ENCODE data around the gene CNIH1. TPM values are rescaled to one million over a fixed set of nuclear protein-coding genes. Genes with fewer than 3 reads are reported as not detected.
"Not testable (repeated sequence)": the region's sequence is repeated elsewhere in the genome, so short reads cannot be mapped to it uniquely, and the experiment has no call there.

The CNIH1 gene
- total RNA-seq, 2 experiments from 2014 or later: 39.8 to 61.9 TPM

DNA sequence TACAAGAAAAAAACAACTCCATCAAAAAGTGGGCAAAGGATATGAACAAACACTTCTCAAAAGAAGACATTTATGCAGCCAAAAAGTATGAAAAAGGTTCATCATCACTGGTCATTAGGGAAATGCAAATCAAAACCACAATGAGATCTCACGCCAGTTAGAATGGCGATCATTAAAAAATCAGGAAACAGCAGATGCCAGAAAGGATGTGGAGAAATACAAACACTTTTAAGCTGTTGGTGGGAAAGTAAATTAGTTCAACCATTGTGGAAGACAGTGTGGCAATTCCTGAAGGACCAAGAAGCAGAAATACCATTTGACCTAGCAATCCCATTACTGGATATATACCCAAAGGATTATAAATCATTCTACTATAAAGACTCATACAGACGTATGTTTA lies 60.6 kb downstream of the CNIH1 start:
- CTCF ChIA-PET; H3K9me3 Mint-ChIP-seq (ENCODE audit: low read depth): not testable (repeated sequence)

DNA sequence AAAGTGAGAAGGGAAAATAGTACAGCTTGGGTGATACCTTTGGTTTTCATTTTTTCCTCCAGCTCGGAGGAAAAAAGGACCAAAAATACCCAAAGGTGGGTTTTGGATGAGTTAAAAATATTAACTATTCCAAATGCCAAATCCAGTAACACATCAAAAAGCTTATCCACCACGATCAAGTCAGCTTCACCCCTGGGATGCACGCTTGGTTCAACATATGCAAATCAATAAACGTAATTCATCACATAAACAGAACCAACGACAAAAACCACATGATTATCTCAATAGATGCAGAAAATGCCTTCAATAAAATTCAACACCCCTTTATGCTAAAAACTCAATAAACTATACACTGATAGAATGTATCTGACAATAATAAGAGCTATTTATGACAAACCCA lies 62.3 kb downstream of the CNIH1 start:
- DNase-seq; H3K27ac Mint-ChIP-seq; H3K4me1 Mint-ChIP-seq; H3K9me3 Mint-ChIP-seq (ENCODE audit: low read depth); H3K36me3 Mint-ChIP-seq; ATAC-seq; CTCF ChIA-PET; H3K4me3 Mint-ChIP-seq: not testable (repeated sequence)
- H3K27me3 Mint-ChIP-seq: peaks cover 33% of the 10 kb centered on the region

More for the DNA sequence above, 60.6 kb downstream of the CNIH1 start:
- not testable (repeated sequence) for H3K27ac Mint-ChIP-seq, H3K4me3 Mint-ChIP-seq, H3K4me1 Mint-ChIP-seq, ATAC-seq, H3K36me3 Mint-ChIP-seq, DNase-seq
- peaks cover 40% of the 10 kb centered on the region for H3K27me3 Mint-ChIP-seq

DNA sequence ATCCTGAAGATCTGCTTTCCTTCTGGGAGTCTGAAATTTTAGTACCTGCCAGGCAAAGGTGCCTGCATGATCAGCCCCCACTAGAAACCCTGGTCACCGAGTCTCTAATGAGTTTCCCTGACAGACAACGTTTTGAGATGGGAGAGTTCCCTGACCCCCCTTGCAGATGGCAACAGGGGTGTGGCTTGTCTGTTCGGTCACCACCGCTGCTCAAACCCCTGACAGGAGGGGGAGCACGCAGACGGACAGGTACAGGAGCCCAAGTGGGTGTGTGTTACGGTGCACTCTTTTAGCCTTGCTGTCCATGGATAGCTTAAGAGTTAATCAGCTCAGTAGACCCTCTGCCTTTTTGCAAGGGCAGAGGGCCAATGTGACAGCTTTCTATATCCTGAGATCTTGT lies 63.7 kb downstream of the CNIH1 start:
- Mint-ChIP-seq H3K9me3 (ENCODE audit: low read depth) (no peaks in the 10 kb centered on the region), H3K4me1 (no peaks in the 10 kb centered on the region), H3K4me3 (no peak overlapping the region), H3K27ac (no peak overlapping the region), H3K36me3 (no peaks in the 10 kb centered on the region), H3K27me3 (peaks cover 33% of the 10 kb centered on the region)
- no peak for DNase-seq
- CTCF ChIA-PET: no interaction called here
- no peak for ATAC-seq

DNA sequence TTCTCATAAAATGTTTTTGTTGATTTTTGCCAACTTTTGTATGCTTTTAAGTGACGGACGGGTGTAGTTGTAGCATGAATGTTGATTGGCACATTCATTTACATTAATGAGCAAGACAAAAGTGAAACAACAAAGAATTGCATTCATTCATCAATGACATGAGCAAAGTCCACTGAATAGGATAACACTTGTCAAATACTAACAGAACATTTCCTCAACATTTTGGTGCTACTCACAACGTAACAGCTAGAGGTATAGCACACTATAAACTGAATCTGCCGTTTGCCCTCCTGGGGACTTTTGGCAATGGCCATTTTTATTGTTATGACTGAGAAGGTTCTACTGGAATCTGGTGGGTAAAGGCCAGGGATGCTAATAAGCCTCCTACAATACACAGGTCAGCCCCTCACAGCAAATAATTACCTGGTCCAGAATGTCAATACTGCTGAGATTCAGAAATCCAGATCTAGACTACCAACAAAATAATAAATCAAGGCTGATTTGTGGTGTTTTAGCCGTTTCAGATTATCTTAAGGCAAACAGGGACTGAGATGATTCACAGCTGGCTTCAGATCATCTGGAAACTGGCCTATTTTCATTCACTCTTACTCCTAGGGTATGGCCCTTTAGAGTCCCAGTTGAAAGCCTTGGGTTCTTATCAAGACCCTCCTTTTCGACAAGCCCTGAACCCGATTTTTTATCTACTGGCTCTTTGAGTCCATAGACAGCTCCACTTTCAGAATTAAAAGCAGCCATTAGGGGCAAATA lies 66.9 kb downstream of the CNIH1 start:
- CTCF ChIA-PET: interaction anchor here (0.6 kb wide), 1 partner anchor 31 kb away, joined by 3 read pairs; no protein-coding TSS in a partner anchor
- DNase-seq (no peak), ATAC-seq (no peak)
- no peaks in the 10 kb centered on the region for H3K36me3 Mint-ChIP-seq
- H3K4me3 Mint-ChIP-seq: no peak overlapping the region
- peaks cover 20% of the 10 kb centered on the region for H3K27me3 Mint-ChIP-seq
- no peaks in the 10 kb centered on the region for H3K4me1 Mint-ChIP-seq
- H3K27ac Mint-ChIP-seq: no peak overlapping the region
- H3K9me3 Mint-ChIP-seq (ENCODE audit: low read depth): no peaks in the 10 kb centered on the region

Other genes with a start within 250 kb of the CNIH1 start
- gene CDKN3, start 44.4 kb downstream of the CNIH1 start, total RNA-seq: 10 to 100 TPM; 82.6 to 96.0 TPM
- gene GMFB, start 47.6 kb upstream of the CNIH1 start, total RNA-seq: 10 to 100 TPM; 29.7 to 31.2 TPM
- gene CGRRF1, start 68.5 kb upstream of the CNIH1 start, total RNA-seq: 10 to 100 TPM in 1 of 2 experiments, 1 to 10 TPM in 1; 10.0 to 10.7 TPM
- gene SAMD4A, start 125.8 kb upstream of the CNIH1 start, total RNA-seq: 1 to 10 TPM; 1.6 to 1.7 TPM

Measured in activated CD8-positive, alpha-beta memory T cell treated with anti-CD3 and anti-CD28 coated beads, Interleukin-2, amount 10 ng/mL, durations not matched to agents 7 days and 5 days (primary cell).